ENCODE data around the gene TMEM143. TPM values are rescaled to one million over a fixed set of nuclear protein-coding genes. Genes with fewer than 3 reads are reported as not detected.

The TMEM143 gene
- total RNA-seq, 4 donors from 2014 or later: 2.8 to 13.1 (median 6.6) TPM

- ATAC-seq: peak; percentile 85
- no peaks in the 10 kb centered on the region for H3K9me3 ChIP-seq
- peak within 1 kb of the TSS; percentile 70 to 94 for H3K4me3 ChIP-seq
- 0 to 5% methylated on average over 4 to 9 of the region's 42 CpGs for WGBS, 2 donors (ENCODE audit: low coverage in 1 of 2)
- peak; percentile 46 for TF ChIP-seq POLR2AphosphoS5 (IDR thresholded peaks at IDR 0.05)
- no peak for TF ChIP-seq EP300 (IDR thresholded peaks at IDR 0.05)
- TF ChIP-seq, protein P1, sequence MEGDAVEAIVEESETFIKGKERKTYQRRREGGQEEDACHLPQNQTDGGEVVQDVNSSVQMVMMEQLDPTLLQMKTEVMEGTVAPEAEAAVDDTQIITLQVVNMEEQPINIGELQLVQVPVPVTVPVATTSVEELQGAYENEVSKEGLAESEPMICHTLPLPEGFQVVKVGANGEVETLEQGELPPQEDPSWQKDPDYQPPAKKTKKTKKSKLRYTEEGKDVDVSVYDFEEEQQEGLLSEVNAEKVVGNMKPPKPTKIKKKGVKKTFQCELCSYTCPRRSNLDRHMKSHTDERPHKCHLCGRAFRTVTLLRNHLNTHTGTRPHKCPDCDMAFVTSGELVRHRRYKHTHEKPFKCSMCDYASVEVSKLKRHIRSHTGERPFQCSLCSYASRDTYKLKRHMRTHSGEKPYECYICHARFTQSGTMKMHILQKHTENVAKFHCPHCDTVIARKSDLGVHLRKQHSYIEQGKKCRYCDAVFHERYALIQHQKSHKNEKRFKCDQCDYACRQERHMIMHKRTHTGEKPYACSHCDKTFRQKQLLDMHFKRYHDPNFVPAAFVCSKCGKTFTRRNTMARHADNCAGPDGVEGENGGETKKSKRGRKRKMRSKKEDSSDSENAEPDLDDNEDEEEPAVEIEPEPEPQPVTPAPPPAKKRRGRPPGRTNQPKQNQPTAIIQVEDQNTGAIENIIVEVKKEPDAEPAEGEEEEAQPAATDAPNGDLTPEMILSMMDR (IDR thresholded peaks at IDR 0.05): peak in 3 of 4 experiments; percentile 79 to 96 (median 82)
- peak; percentile 29 to 37 for TF ChIP-seq POLR2A (IDR thresholded peaks at IDR 0.05)
- peak within 1 kb of the TSS; percentile 66 to 94 (median 92) for H3K27ac ChIP-seq
- H3K27me3 ChIP-seq: peaks cover 45% of the 10 kb centered on the region
- peaks cover 0 to 53% (median 18%) of the 10 kb centered on the region in 3 donors for H3K4me1 ChIP-seq
- peaks cover 0 to 33% of the 10 kb centered on the region in 2 donors for H3K36me3 ChIP-seq
Measured at GRCh38 chr19:48391100-48392005, 27.6 kb upstream of the TMEM143 start, which contains the start of gene KDELR1. KDELR1 (minus strand) TSS chr19:48391551; CDS start chr19:48391358, 193 bp downstream.

DNA sequence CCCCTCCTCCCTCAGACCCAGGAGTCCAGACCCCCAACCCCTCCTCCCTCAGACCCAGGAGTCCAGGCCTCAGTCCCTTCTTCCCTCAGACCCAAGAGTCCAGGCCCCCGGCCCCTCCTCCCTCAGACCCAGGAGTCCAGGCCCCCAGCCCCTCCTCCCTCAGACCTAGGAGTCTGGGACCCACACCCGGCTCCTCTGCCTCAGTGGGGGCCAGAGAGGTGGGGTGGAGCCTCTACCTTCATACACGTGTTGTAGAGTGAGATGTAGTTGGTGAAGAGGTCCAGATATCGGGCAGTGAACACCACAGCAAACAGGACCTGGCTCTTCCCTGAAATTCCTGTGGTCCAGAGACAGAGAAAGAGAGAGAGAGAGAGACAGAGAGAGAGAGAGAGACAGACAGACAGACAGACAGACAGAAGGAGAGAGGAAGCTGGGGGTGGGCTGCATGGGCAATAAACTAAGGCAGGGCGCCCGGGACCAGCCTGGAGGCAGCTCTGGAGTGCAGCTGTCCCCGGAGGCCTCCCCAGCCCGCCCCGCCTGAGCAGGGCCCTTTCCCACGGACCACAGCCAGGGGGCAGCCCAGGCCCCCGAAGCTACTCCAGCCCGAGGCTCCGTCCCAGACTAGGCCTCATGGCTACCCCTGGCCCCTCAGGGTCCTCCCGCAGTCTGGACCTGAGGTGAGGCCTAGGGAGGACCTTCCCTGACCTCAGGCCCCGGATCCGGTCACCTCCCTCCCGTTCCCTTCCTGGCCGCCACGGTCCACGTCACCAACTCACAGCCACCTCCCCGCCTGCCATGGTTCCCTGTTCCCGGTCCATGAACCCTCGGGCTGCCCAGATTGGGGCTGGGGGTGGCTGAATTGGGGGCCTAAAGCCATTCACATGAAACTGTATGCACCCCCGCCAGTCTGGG lies 26.7 kb upstream of the TMEM143 start:
- Histone ChIP-seq H3K4me3 (peak overlapping the region; percentile 70 to 94), H3K9me3 (no peaks in the 10 kb centered on the region), H3K4me1 (peaks cover 0 to 51% (median 18%) of the 10 kb centered on the region in 3 donors), H3K36me3 (peaks cover 0 to 42% of the 10 kb centered on the region in 2 donors), H3K27me3 (peaks cover 36% of the 10 kb centered on the region), H3K27ac (peak overlapping the region; percentile 66 to 94 (median 92))
- 0 to 2% methylated on average over 8 to 10 of the region's 24 CpGs for WGBS, 2 donors (ENCODE audit: low coverage in 1 of 2)
- TF ChIP-seq, protein P1 (IDR thresholded peaks at IDR 0.05): peak in 3 of 4 experiments; percentile 68 to 88 (median 77)
- TF ChIP-seq POLR2A (IDR thresholded peaks at IDR 0.05) (no peak), POLR2AphosphoS5 (IDR thresholded peaks at IDR 0.05) (peak; percentile 24), EP300 (IDR thresholded peaks at IDR 0.05) (no peak)
- peak; percentile 81 for ATAC-seq

DNA sequence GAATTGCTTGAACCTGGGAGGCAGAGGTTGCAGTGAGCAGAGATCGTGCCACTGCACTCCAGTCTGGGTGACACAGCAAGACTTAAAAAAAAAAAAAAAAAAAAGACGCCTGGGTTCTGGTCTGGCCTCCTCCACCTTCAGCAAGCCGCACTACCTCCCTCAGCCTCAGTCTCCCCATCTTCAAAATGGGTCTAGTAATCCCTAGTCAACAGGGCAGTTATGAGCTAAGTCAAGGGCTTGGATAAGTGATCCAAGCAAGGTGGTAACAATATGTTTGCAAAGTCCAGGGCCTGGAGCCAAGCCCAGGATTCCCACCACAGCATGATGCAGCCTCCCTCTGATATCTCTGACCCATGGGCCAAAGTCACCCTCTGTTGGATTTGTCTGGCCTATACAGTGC lies 23.2 kb upstream of the TMEM143 start:
- peaks cover 0 to 29% (median 6%) of the 10 kb centered on the region in 3 donors for H3K4me1 ChIP-seq
- ATAC-seq: no peak
- WGBS, 2 donors (ENCODE audit: low coverage in 1 of 2): 86 to 100% methylated on average over 1 to 2 of the region's 3 CpGs
- peaks cover 0 to 77% of the 10 kb centered on the region in 2 donors for H3K36me3 ChIP-seq
- H3K27ac ChIP-seq: no peak overlapping the region
- H3K4me3 ChIP-seq: no peak overlapping the region
- H3K27me3 ChIP-seq: peaks cover under 1% of the 10 kb centered on the region
- TF ChIP-seq POLR2A (IDR thresholded peaks at IDR 0.05) (no peak), EP300 (IDR thresholded peaks at IDR 0.05) (no peak), POLR2AphosphoS5 (IDR thresholded peaks at IDR 0.05) (no peak)
- TF ChIP-seq, protein P1 (IDR thresholded peaks at IDR 0.05): no peak
- no peaks in the 10 kb centered on the region for H3K9me3 ChIP-seq

GRCh38 chr19:48385461-48386087 lies 21.8 kb upstream of the TMEM143 start:
- Histone ChIP-seq H3K4me3 (no peak overlapping the region), H3K4me1 (peaks cover 0 to 24% (median 6%) of the 10 kb centered on the region in 3 donors), H3K27me3 (no peaks in the 10 kb centered on the region), H3K27ac (no peak overlapping the region), H3K36me3 (peaks cover 0 to 88% of the 10 kb centered on the region in 2 donors), H3K9me3 (no peaks in the 10 kb centered on the region)
- no peak for TF ChIP-seq POLR2AphosphoS5 (IDR thresholded peaks at IDR 0.05)
- TF ChIP-seq POLR2A (IDR thresholded peaks at IDR 0.05): no peak
- TF ChIP-seq, protein P1 (IDR thresholded peaks at IDR 0.05): no peak
- TF ChIP-seq EP300 (IDR thresholded peaks at IDR 0.05): no peak
- 79 to 80% methylated on average over 1 to 3 of the region's 7 CpGs for WGBS, 2 donors (ENCODE audit: low coverage in 1 of 2)
- no peak for ATAC-seq
